ENCODE measurements around the gene YOD1. TPM values are rescaled to one million over a fixed set of nuclear protein-coding genes. Genes with fewer than 3 reads are reported as not detected.
A peak's percentile ranks its signal among the peaks of the same experiment; 100 is the strongest.

Gene YOD1
- total RNA-seq = 13.0 TPM

DNA sequence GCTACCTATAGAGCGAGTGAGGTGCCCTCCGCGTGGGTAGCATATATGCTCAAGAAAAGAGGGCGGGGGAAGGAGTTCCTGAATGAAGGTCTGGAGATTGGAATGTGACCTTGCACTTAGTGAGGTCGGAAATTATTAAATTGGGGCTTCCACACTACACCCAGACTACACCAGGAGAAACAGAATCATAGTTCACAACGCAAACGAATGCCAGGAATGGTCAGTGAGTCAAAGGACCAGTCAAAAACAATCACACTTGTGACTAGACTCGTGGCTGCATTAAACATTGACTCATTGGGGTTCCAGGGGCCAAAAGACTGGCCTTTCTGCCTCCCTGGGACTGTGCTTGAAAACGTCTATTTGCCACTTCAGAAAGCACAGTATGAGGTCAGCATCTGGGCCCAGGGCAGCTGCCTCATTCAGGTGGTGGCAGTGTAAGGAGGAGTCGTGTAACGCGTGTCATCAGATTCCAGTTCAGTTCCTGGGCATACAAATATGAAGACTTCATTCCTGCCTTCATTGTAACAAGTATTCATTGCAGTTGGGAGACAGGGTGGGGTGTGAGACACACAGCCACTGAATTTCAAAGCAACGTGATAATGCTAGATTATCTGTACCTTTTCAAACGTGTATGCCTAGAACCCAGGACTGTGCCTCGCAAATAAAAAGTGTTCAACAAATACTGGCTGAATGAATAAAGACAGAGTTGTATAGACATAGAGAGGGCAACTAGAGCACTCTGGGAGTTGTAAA lies at the start of gene YOD1:
Gene YOD1 (minus strand): TSS at position 18 of the 753 bp plus-strand sequence. CDS start 178 bp downstream, outside the sequence.
- Histone ChIP-seq H3K9ac (ENCODE audit: low read depth in 1 of 3, low read length in 3 of 3) (peak within 1 kb of the TSS; percentile 76 to 96 (median 90)), H3K27me3 (ENCODE audit: control insufficient read depth in 3 of 3, insufficient read depth in 3 of 3, low read length in 3 of 3) (no peaks in the 10 kb centered on the region), H3K4me1 (ENCODE audit: control insufficient read depth in 3 of 3, insufficient read depth in 3 of 3, low read length in 3 of 3) (peaks cover 17 to 32% (median 19%) of the 10 kb centered on the region in 3 donors), H3K4me3 (ENCODE audit: low read length in 3 of 3) (peak within 1 kb of the TSS; percentile 91 to 97 (median 91)), H3K9me3 (ENCODE audit: control insufficient read depth in 3 of 3, low read length in 3 of 3) (no peaks in the 10 kb centered on the region), H3K27ac (ENCODE audit: low read depth, low read length) (peak within 1 kb of the TSS; percentile 94), H3K36me3 (ENCODE audit: control insufficient read depth in 3 of 3, insufficient read depth in 3 of 3, low read length in 3 of 3) (peaks cover 8 to 10% (median 10%) of the 10 kb centered on the region in 3 donors)

DNA sequence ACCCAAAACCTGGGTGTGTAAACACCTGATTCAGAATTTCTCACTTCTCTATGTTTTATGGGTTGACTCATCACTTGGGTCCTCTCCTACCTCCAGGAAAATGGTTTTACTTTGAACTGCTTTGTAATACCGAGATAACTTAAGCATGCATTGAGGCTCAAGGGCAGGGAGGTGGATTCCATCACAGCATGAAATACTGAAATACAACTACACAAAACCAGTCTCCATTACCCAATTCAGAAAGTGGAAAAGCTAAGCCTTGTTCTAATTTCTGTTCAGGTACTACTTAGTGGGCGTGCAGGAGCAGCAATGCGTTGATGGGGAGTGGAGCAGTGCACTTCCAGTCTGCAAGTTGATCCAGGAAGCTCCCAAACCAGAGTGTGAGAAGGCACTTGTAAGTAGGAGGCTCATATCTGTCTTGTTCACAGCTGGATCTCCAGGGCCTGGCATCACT lies 46.9 kb upstream of the YOD1 start:
- Histone ChIP-seq H3K9me3 (ENCODE audit: control insufficient read depth in 3 of 3, low read length in 3 of 3) (no peaks in the 10 kb centered on the region), H3K9ac (ENCODE audit: low read depth in 1 of 3, low read length in 3 of 3) (no peak overlapping the region), H3K4me3 (ENCODE audit: low read length in 3 of 3) (no peak overlapping the region), H3K27me3 (ENCODE audit: control insufficient read depth in 3 of 3, insufficient read depth in 3 of 3, low read length in 3 of 3) (no peaks in the 10 kb centered on the region), H3K36me3 (ENCODE audit: control insufficient read depth in 3 of 3, insufficient read depth in 3 of 3, low read length in 3 of 3) (no peaks in the 10 kb centered on the region), H3K4me1 (ENCODE audit: control insufficient read depth in 3 of 3, insufficient read depth in 3 of 3, low read length in 3 of 3) (no peaks in the 10 kb centered on the region), H3K27ac (ENCODE audit: low read depth, low read length) (no peak overlapping the region)

DNA sequence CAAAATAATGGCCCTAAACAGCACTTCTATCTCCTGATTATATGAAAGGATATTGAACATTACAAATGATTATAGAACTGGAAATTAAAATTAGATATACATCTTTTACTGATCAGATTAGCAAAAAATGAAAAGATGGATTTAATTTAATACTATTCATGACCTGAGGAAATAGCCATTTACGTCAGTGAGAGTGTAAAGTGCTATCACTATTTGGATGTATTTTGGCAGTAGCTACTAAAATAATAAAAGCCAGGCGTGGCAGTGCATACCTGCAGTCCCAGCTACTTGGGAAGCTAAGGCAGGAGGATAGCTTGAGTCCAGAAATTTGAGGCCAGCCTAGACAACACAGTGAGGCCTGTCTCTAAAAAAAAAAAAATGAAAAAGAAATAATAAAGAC lies 42.9 kb upstream of the YOD1 start:
- H3K27ac ChIP-seq (ENCODE audit: low read depth, low read length) = no peak overlapping the region
- no peaks in the 10 kb centered on the region for H3K9me3 ChIP-seq (ENCODE audit: control insufficient read depth in 3 of 3, low read length in 3 of 3)
- H3K4me1 ChIP-seq (ENCODE audit: control insufficient read depth in 3 of 3, insufficient read depth in 3 of 3, low read length in 3 of 3) = peaks cover 0 to under 1% (median 0%) of the 10 kb centered on the region in 3 donors
- no peak overlapping the region for H3K4me3 ChIP-seq (ENCODE audit: low read length in 3 of 3)
- H3K9ac ChIP-seq (ENCODE audit: low read depth in 1 of 3, low read length in 3 of 3) = no peak overlapping the region
- no peaks in the 10 kb centered on the region for H3K27me3 ChIP-seq (ENCODE audit: control insufficient read depth in 3 of 3, insufficient read depth in 3 of 3, low read length in 3 of 3)
- no peaks in the 10 kb centered on the region for H3K36me3 ChIP-seq (ENCODE audit: control insufficient read depth in 3 of 3, insufficient read depth in 3 of 3, low read length in 3 of 3)

DNA sequence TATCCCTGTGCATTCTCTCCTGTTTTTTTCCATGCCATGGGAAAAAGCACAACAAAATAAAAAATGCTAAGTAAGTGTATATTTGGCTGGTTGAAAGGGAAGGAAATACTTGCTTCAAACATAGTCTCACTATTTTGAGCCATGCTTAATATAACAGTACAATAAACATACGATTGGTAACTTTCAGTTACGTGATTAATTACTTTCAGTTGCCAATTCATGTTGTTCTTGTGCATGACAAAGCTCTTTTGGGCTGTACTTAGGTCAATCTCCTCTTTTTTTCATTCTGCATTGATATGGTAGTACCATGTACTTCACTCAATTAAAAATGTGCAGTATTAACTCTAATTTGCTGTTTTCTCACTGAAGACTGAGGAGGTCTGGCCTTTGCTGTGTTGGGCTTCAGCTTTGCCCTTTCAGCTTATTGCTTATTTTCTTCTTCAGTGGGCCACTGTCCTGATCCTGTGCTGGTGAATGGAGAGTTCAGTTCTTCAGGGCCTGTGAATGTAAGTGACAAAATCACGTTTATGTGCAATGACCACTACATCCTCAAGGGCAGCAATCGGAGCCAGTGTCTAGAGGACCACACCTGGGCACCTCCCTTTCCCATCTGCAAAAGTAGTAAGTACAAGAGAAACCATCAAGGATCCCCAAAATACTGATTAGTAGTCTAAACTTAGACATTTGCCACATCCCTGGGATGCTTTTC lies 40.3 kb upstream of the YOD1 start:
- H3K36me3 ChIP-seq (ENCODE audit: control insufficient read depth in 3 of 3, insufficient read depth in 3 of 3, low read length in 3 of 3) = no peaks in the 10 kb centered on the region
- H3K27ac ChIP-seq (ENCODE audit: low read depth, low read length) = no peak overlapping the region
- no peak overlapping the region for H3K4me3 ChIP-seq (ENCODE audit: low read length in 3 of 3)
- H3K27me3 ChIP-seq (ENCODE audit: control insufficient read depth in 3 of 3, insufficient read depth in 3 of 3, low read length in 3 of 3) = no peaks in the 10 kb centered on the region
- H3K4me1 ChIP-seq (ENCODE audit: control insufficient read depth in 3 of 3, insufficient read depth in 3 of 3, low read length in 3 of 3) = peaks cover 0 to 4% (median 3%) of the 10 kb centered on the region in 3 donors
- no peaks in the 10 kb centered on the region for H3K9me3 ChIP-seq (ENCODE audit: control insufficient read depth in 3 of 3, low read length in 3 of 3)
- no peak overlapping the region for H3K9ac ChIP-seq (ENCODE audit: low read depth in 1 of 3, low read length in 3 of 3)

DNA sequence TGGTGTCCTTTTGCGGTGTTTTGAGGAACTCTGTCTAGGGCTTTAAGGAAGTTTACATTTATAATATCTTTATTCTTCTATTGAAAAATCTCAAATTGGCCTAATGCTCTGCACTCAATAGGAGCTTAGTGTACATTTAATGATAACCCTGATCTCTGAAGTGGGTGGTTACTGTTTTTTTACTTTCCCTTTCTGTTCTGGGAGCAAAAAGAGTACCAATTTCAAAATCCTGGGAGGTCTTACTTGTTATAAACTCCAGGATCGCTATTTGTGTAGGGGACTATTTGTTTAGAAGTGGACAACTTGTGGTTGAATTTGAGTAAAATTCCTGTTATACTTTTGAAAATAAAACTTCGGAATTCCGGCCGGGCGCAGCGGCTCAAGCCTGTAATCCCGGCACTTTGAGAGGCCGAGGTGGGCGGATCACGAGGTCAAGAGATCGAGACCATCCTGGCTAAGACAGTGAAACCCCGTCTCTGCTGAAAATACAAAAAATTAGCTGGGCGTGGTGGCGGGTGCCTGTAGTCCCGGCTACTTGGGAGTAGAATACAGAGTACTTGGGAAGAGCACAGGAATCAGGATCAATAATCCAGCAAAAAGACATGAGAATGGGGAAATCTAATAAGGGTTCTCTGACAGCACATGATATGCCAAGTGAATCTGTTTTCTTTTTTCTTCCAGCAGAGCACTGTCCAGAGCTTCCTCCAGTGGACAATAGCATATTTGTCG lies 38.8 kb upstream of the YOD1 start:
- Histone ChIP-seq H3K9me3 (ENCODE audit: control insufficient read depth in 3 of 3, low read length in 3 of 3) (no peaks in the 10 kb centered on the region), H3K9ac (ENCODE audit: low read depth in 1 of 3, low read length in 3 of 3) (no peak overlapping the region), H3K4me3 (ENCODE audit: low read length in 3 of 3) (no peak overlapping the region), H3K27me3 (ENCODE audit: control insufficient read depth in 3 of 3, insufficient read depth in 3 of 3, low read length in 3 of 3) (no peaks in the 10 kb centered on the region), H3K36me3 (ENCODE audit: control insufficient read depth in 3 of 3, insufficient read depth in 3 of 3, low read length in 3 of 3) (no peaks in the 10 kb centered on the region), H3K27ac (ENCODE audit: low read depth, low read length) (no peak overlapping the region), H3K4me1 (ENCODE audit: control insufficient read depth in 3 of 3, insufficient read depth in 3 of 3, low read length in 3 of 3) (peaks cover 0 to 4% (median 3%) of the 10 kb centered on the region in 3 donors)

DNA sequence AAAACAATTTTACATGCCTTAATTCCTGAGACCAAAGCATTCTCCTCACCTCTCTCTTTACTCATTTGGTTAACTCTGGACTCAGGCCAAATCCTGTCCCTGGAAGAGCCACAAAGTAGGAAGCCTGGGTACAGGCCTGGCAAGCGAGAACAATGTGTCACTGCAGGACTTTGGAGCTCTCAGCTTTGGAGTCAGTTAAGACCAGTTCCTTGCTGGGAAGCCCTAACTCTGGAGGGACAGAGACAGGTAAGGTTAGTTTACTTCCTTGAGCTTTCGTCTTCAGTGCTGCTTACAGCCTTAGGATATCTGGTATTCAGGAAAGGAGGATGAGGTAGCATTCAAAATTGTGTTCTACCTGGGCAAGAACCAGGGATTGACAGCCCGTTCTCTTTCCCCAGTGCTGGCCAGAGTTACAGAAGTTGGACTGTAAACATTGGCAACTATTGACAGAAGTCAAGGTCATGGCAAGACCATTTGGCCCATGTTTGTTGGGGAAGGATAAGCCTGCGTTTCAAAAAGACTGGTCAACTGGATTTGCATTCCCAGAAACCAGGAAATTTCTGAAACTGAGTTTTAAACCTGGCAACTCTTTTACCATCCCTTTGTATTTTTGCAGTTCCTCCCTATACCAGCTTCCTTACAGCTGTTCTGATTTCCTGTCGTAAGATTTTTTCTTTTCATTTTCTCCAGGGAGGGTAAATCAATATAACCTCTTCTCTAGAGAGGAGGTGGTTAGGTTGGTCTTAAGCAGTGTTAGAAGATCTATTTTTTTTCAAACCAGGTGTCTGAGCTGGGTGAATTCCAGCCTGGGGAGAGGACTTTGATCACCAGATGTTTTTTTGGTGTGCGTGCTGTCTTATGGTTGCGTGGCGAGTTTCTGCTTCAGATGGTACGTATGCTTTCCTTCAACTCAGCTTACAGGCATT lies 38.0 kb upstream of the YOD1 start, which contains the start of gene C4BPB:
Gene C4BPB (plus strand): TSS at position 160 of the 926 bp plus-strand sequence. CDS start 672 bp downstream, at position 832.
- H3K4me3 ChIP-seq (ENCODE audit: low read length in 3 of 3) = no peak within 1 kb of the TSS
- no peaks in the 10 kb centered on the region for H3K36me3 ChIP-seq (ENCODE audit: control insufficient read depth in 3 of 3, insufficient read depth in 3 of 3, low read length in 3 of 3)
- no peak within 1 kb of the TSS for H3K9ac ChIP-seq (ENCODE audit: low read depth in 1 of 3, low read length in 3 of 3)
- no peaks in the 10 kb centered on the region for H3K9me3 ChIP-seq (ENCODE audit: control insufficient read depth in 3 of 3, low read length in 3 of 3)
- H3K4me1 ChIP-seq (ENCODE audit: control insufficient read depth in 3 of 3, insufficient read depth in 3 of 3, low read length in 3 of 3) = peaks cover 0 to 4% (median 3%) of the 10 kb centered on the region in 3 donors
- no peak within 1 kb of the TSS for H3K27ac ChIP-seq (ENCODE audit: low read depth, low read length)
- no peaks in the 10 kb centered on the region for H3K27me3 ChIP-seq (ENCODE audit: control insufficient read depth in 3 of 3, insufficient read depth in 3 of 3, low read length in 3 of 3)

DNA sequence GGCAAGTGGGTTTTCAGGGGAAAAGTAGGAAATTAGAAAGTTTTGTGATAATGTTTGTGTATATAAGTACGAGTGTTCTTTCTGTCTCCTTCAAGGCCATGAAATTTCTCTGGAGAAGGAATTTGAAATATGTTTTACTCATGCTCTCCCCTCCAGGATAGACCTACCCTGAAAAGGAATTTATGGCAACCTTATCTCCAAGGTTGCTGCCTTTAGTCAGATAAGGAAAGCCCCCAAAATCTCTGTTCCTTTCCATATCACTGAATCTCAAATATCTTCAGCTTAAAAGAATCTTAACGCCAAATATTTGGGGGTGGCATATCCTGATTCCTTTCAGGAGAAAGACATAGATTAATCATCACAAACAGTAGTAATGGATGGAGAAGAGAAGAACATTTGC lies 37.2 kb upstream of the YOD1 start:
- Histone ChIP-seq H3K4me3 (ENCODE audit: low read length in 3 of 3) (no peak overlapping the region), H3K36me3 (ENCODE audit: control insufficient read depth in 3 of 3, insufficient read depth in 3 of 3, low read length in 3 of 3) (no peaks in the 10 kb centered on the region), H3K9ac (ENCODE audit: low read depth in 1 of 3, low read length in 3 of 3) (no peak overlapping the region), H3K27me3 (ENCODE audit: control insufficient read depth in 3 of 3, insufficient read depth in 3 of 3, low read length in 3 of 3) (no peaks in the 10 kb centered on the region), H3K27ac (ENCODE audit: low read depth, low read length) (no peak overlapping the region), H3K4me1 (ENCODE audit: control insufficient read depth in 3 of 3, insufficient read depth in 3 of 3, low read length in 3 of 3) (peaks cover 0 to 4% (median 3%) of the 10 kb centered on the region in 3 donors), H3K9me3 (ENCODE audit: control insufficient read depth in 3 of 3, low read length in 3 of 3) (no peaks in the 10 kb centered on the region)

DNA sequence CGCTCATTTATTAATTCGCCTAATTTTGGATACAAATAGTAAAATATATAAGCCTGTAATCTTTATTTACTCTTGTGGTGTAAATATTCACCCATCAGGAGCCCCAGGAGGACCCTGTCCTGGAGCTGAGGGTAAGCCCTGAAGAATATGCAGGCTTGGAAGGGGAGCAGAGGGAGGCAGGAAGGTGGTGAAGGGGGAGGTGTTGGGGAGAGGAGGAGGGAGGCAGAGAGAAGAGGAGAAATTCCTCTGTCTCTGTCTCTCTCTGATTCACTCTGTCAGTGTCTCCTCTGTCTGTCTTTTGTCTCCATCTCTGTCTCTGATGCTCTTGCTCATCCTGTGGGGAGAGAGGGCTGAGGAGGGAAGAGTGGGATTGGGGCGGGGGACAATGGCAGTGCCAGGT lies 34.9 kb upstream of the YOD1 start:
- no peaks in the 10 kb centered on the region for H3K9me3 ChIP-seq (ENCODE audit: control insufficient read depth in 3 of 3, low read length in 3 of 3)
- H3K27me3 ChIP-seq (ENCODE audit: control insufficient read depth in 3 of 3, insufficient read depth in 3 of 3, low read length in 3 of 3) = no peaks in the 10 kb centered on the region
- H3K27ac ChIP-seq (ENCODE audit: low read depth, low read length) = no peak overlapping the region
- H3K36me3 ChIP-seq (ENCODE audit: control insufficient read depth in 3 of 3, insufficient read depth in 3 of 3, low read length in 3 of 3) = no peaks in the 10 kb centered on the region
- no peak overlapping the region for H3K4me3 ChIP-seq (ENCODE audit: low read length in 3 of 3)
- H3K9ac ChIP-seq (ENCODE audit: low read depth in 1 of 3, low read length in 3 of 3) = no peak overlapping the region
- peaks cover 0 to 4% (median 3%) of the 10 kb centered on the region in 3 donors for H3K4me1 ChIP-seq (ENCODE audit: control insufficient read depth in 3 of 3, insufficient read depth in 3 of 3, low read length in 3 of 3)

DNA sequence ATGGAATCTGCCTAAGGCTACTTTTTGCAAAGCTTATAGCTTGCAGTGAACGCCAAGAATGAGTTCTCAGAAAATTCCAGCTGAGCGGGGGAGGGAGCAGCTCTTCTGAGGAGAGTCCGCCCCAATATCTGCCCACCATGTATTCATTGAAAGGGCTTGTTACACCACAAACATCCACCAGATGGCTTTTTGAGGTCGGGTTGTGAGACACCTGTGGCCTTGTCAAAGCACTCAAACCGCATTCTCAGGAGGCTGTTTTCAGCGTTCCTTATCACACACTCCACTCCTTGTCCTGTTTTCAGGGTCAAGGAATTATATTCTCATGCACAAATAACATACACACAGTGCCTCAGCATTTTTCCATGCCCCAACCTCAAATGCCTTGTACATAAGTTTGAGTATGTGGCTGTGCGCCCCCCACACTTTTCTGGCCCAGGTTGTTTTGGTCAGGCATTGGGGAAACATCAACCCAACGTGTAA lies 33.7 kb upstream of the YOD1 start:
- no peak overlapping the region for H3K9ac ChIP-seq (ENCODE audit: low read depth in 1 of 3, low read length in 3 of 3)
- H3K27me3 ChIP-seq (ENCODE audit: control insufficient read depth in 3 of 3, insufficient read depth in 3 of 3, low read length in 3 of 3) = no peaks in the 10 kb centered on the region
- H3K36me3 ChIP-seq (ENCODE audit: control insufficient read depth in 3 of 3, insufficient read depth in 3 of 3, low read length in 3 of 3) = peaks cover 0 to 5% (median 0%) of the 10 kb centered on the region in 3 donors
- peaks cover 0 to 4% (median 3%) of the 10 kb centered on the region in 3 donors for H3K4me1 ChIP-seq (ENCODE audit: control insufficient read depth in 3 of 3, insufficient read depth in 3 of 3, low read length in 3 of 3)
- H3K27ac ChIP-seq (ENCODE audit: low read depth, low read length) = no peak overlapping the region
- H3K9me3 ChIP-seq (ENCODE audit: control insufficient read depth in 3 of 3, low read length in 3 of 3) = no peaks in the 10 kb centered on the region
- no peak overlapping the region for H3K4me3 ChIP-seq (ENCODE audit: low read length in 3 of 3)
